Measurements from ENCODE around the gene TRDN. TPM values are rescaled to one million over a fixed set of nuclear protein-coding genes. Genes with fewer than 3 reads are reported as not detected.

TRDN gene
- total RNA-seq, 3 donors from 2014 or later, result 0.96 TPM; not detected in 2

DNA sequence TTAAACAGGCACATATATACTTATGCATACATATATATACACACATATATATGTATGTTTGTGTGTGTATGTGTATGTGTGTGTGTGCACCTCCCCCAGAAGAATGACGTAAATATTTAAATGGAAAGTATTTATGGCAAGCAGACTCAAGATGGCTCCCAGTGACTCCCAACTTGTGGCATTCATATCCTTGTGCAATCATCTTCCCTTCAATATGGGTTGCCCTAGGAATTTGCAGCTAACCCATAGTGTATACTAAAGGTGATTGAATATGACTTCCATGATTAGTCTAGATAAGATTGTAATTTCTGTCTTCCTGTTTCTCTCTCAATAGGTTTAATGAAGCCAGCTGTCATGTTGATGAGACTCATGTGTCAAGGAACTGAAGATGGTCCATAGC, 127.6 kb downstream of the TRDN start:
- H3K9me3 ChIP-seq, result no peaks in the 10 kb centered on the region
- H3K27me3 ChIP-seq, result no peaks in the 10 kb centered on the region
- no peak for DNase-seq (ENCODE audit: low spot score in 2 of 2)
- H3K4me3 ChIP-seq, result no peak overlapping the region
- no peak overlapping the region for H3K27ac ChIP-seq
- no peaks in the 10 kb centered on the region for H3K36me3 ChIP-seq
- intact Hi-C loops (cut with DNase I; ENCODE audit: low total_unique reads), result no loop called here
- no peaks in the 10 kb centered on the region for H3K4me1 ChIP-seq
- TF ChIP-seq POLR2A (IDR thresholded peaks at IDR 0.05) (no peak), POLR2AphosphoS5 (IDR thresholded peaks at IDR 0.05) (no peak)
- TF ChIP-seq, protein P1, sequence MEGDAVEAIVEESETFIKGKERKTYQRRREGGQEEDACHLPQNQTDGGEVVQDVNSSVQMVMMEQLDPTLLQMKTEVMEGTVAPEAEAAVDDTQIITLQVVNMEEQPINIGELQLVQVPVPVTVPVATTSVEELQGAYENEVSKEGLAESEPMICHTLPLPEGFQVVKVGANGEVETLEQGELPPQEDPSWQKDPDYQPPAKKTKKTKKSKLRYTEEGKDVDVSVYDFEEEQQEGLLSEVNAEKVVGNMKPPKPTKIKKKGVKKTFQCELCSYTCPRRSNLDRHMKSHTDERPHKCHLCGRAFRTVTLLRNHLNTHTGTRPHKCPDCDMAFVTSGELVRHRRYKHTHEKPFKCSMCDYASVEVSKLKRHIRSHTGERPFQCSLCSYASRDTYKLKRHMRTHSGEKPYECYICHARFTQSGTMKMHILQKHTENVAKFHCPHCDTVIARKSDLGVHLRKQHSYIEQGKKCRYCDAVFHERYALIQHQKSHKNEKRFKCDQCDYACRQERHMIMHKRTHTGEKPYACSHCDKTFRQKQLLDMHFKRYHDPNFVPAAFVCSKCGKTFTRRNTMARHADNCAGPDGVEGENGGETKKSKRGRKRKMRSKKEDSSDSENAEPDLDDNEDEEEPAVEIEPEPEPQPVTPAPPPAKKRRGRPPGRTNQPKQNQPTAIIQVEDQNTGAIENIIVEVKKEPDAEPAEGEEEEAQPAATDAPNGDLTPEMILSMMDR (IDR thresholded peaks at IDR 0.05), result no peak

DNA sequence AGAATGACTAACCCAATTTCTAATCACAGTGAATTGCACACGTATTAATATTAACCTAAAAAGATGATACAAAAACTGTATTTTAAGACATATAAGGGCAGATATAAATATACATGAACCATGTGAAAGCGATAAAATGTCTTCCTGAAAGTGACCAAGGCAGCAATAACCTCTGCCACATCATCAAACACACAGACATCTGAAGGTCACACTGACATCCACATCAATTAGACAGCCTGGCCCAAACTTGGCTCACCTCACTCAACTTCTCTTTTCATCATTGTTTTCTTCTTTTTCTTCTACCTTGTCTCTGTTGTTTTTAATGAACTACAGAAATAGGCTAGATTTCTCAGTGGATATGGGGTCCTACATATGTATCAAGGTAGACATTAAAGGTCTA, 128.5 kb downstream of the TRDN start:
- no peak overlapping the region for H3K4me3 ChIP-seq
- H3K27me3 ChIP-seq, result no peaks in the 10 kb centered on the region
- DNase-seq (ENCODE audit: low spot score in 2 of 2), result no peak
- no peaks in the 10 kb centered on the region for H3K36me3 ChIP-seq
- intact Hi-C loops (cut with DNase I; ENCODE audit: low total_unique reads), result no loop called here
- no peak overlapping the region for H3K27ac ChIP-seq
- no peaks in the 10 kb centered on the region for H3K4me1 ChIP-seq
- H3K9me3 ChIP-seq, result no peaks in the 10 kb centered on the region
- TF ChIP-seq POLR2A (IDR thresholded peaks at IDR 0.05) (no peak), POLR2AphosphoS5 (IDR thresholded peaks at IDR 0.05) (no peak)
- TF ChIP-seq, protein P1 (IDR thresholded peaks at IDR 0.05), result no peak

DNA sequence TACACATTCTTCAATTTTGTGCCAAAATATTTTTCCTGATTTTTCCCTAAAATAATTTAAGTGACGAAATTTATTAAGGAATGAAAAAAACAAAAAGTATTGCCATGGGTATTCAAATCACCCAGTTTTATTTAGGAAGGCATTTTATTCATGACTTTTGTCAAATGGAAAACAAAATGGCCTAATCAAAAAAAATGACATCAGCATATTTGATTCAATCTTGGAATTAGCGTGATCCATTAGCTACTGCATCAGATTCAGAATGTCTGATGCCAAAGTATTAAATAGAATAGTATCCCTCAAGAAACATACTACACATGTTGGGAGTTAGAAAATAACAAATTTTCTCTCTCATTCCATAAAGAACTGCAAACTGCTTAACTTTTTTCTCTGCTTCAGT, 129.2 kb downstream of the TRDN start:
- Histone ChIP-seq H3K27ac (no peak overlapping the region), H3K4me1 (no peaks in the 10 kb centered on the region), H3K9me3 (no peaks in the 10 kb centered on the region), H3K27me3 (no peaks in the 10 kb centered on the region), H3K4me3 (no peak overlapping the region), H3K36me3 (no peaks in the 10 kb centered on the region)
- intact Hi-C loops (cut with DNase I; ENCODE audit: low total_unique reads), result no loop called here
- no peak for DNase-seq (ENCODE audit: low spot score in 2 of 2)
- no peak for TF ChIP-seq POLR2AphosphoS5 (IDR thresholded peaks at IDR 0.05)
- no peak for TF ChIP-seq POLR2A (IDR thresholded peaks at IDR 0.05)
- TF ChIP-seq, protein P1 (IDR thresholded peaks at IDR 0.05), result no peak

DNA sequence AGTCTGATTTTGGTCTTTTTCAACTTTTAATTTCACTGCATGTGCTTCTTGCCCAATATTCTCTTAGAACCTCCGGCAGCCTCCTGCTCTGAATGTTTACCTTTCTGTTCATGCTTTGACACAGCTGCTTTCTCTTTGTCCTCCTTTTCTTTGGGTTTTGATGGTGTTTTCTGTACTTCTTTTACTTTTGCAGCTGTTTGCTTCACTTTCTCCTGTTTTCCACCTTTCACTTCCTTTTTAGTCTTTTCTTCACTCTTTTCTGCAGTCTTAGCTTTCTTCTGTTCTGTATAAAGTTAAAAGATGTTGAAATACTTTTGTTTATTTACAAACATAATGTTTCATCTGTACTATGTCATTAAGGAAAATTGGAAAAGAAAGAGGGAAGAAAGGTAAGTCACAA, 133.1 kb downstream of the TRDN start:
- Histone ChIP-seq H3K27ac (no peak overlapping the region), H3K4me1 (no peaks in the 10 kb centered on the region), H3K27me3 (no peaks in the 10 kb centered on the region), H3K36me3 (no peaks in the 10 kb centered on the region), H3K4me3 (no peak overlapping the region), H3K9me3 (no peaks in the 10 kb centered on the region)
- intact Hi-C loops (cut with DNase I; ENCODE audit: low total_unique reads), result no loop called here
- no peak for DNase-seq (ENCODE audit: low spot score in 2 of 2)
- TF ChIP-seq POLR2AphosphoS5 (IDR thresholded peaks at IDR 0.05), result no peak
- TF ChIP-seq, protein P1 (IDR thresholded peaks at IDR 0.05), result no peak
- no peak for TF ChIP-seq POLR2A (IDR thresholded peaks at IDR 0.05)

DNA sequence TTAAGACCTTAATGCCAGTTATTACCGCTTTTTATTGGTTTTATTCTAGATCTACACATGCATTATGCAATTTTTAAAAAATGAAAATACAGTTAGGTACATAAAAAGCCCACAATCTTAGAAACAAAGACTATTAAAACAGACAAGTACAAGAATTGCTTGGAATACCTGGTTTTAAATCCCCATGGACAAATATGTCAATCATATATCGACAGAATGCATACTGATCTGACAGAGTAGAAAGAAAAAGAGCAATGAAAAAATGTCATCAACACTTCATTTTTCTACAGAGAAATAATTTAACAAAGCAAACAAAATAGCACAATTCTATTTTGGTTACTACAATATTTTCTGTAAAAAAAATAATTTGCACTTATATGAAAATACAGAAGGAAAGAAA, 139.7 kb downstream of the TRDN start:
- no peaks in the 10 kb centered on the region for H3K9me3 ChIP-seq
- no peaks in the 10 kb centered on the region for H3K4me1 ChIP-seq
- intact Hi-C loops (cut with DNase I; ENCODE audit: low total_unique reads), result no loop called here
- H3K36me3 ChIP-seq, result no peaks in the 10 kb centered on the region
- H3K27me3 ChIP-seq, result no peaks in the 10 kb centered on the region
- H3K27ac ChIP-seq, result no peak overlapping the region
- no peak for DNase-seq (ENCODE audit: low spot score in 2 of 2)
- no peak overlapping the region for H3K4me3 ChIP-seq
- TF ChIP-seq, protein P1 (IDR thresholded peaks at IDR 0.05), result no peak
- no peak for TF ChIP-seq POLR2A (IDR thresholded peaks at IDR 0.05)
- TF ChIP-seq POLR2AphosphoS5 (IDR thresholded peaks at IDR 0.05), result no peak

Measured in breast epithelium (tissue), 4 donors.